H1 (cell line): ENCODE results near the gene SLC39A13. TPM values are rescaled to one million over a fixed set of nuclear protein-coding genes. Genes with fewer than 3 reads are reported as not detected.
A peak's percentile ranks its signal among the peaks of the same experiment; 100 is the strongest.

ENCODE experiments used
- CTCF ChIA-PET: fragments of 300-600 bp; sonication (Branson Sonifier 250); formaldehyde crosslinking; loops from one replicate; lab custom pipeline; 2021; ENCODE audit not compliant: partially characterized antibody; lab: Charles Lee
- POLR2A ChIA-PET: fragments of 300-600 bp; sonication (Branson Sonifier 250); formaldehyde crosslinking; loops from one replicate; lab custom pipeline; 2021; ENCODE audit warnings: inconsistent platforms; ENCODE audit not compliant: partially characterized antibody; lab: Charles Lee
- DNase-seq, 2 experiments: peaks; one replicate each; pipeline versions ENCODE4 v3.0.0 to v3.0.0-alpha.2; 2010 to 2022; ENCODE audit warnings: low spot score in 2 of 2, low read depth in 1 of 2, mixed read lengths in 1 of 2
- FAIRE-seq: peaks from 2 replicates; lab custom pipeline; 2011; peaks lifted over from hg19 to GRCh38; lab: Jason Lieb, UNC
- H2AFZ ChIP-seq: 2 replicates; pipeline ENCODE4 v1.8.1; 2012; ENCODE audit warnings: low read length, inconsistent platforms
- H2AK5ac ChIP-seq: 2 replicates; pipeline ENCODE4 v1.6.1; 2013; ENCODE audit warnings: low read depth, low read length
- H2BK120ac ChIP-seq: replicated peaks from 2 replicates; pipeline ENCODE3; 2013; ENCODE audit warnings: low read depth, low read length, inconsistent platforms
- H2BK12ac ChIP-seq: 2 replicates; pipeline ENCODE4 v1.6.1; 2013; ENCODE audit warnings: low read depth, low read length
- H2BK15ac ChIP-seq: 2 replicates; pipeline ENCODE4 v1.6.1; 2013; ENCODE audit warnings: low read length
- H2BK20ac ChIP-seq: 2 replicates; pipeline ENCODE4 v1.6.1; 2013; ENCODE audit warnings: low read length
- H2BK5ac ChIP-seq: 2 replicates; pipeline ENCODE4 v1.6.1; 2013; ENCODE audit warnings: low read depth, low read length
- H3K14ac ChIP-seq: 2 replicates; pipeline ENCODE4 v1.6.1; 2013; ENCODE audit warnings: inconsistent platforms; ENCODE audit not compliant: insufficient read length
- H3K18ac ChIP-seq: 2 replicates; pipeline ENCODE4 v1.6.1; 2013; ENCODE audit warnings: low read length; ENCODE audit errors: extremely low read depth
- H3K23ac ChIP-seq: 2 replicates; pipeline ENCODE4 v1.6.1; 2013; ENCODE audit warnings: inconsistent platforms; ENCODE audit not compliant: insufficient read length
- H3K23me2 ChIP-seq: 2 replicates; pipeline ENCODE4 v1.6.1; 2013; ENCODE audit warnings: low read depth, low read length
- H3K27ac ChIP-seq: 2 replicates; pipeline ENCODE4 v1.6.1; 2011; ENCODE audit warnings: low read depth, low read length, inconsistent platforms
- H3K27me3 ChIP-seq, 4 experiments: replicated peaks in 1 of 4; 1 replicate in 1 of 4; 2 replicates in 3 of 4; pipeline versions ENCODE4 v1.6.1 to v1.8.1; 2011 to 2013; ENCODE audit warnings: low read length in 3 of 4, mild to moderate bottlenecking in 3 of 4, inconsistent platforms in 2 of 4, mixed read lengths in 2 of 4, moderate library complexity in 1 of 4; ENCODE audit not compliant: control insufficient read depth in 3 of 4, insufficient read depth in 3 of 4; ENCODE audit errors: extremely low read depth in 1 of 4
- H3K36me3 ChIP-seq, 4 experiments: 2 replicates each; pipeline versions ENCODE4 v1.6.1 to v1.8.1; 2011 to 2013; ENCODE audit warnings: mild to moderate bottlenecking in 4 of 4, low read length in 3 of 4, moderate library complexity in 2 of 4, control low read depth in 1 of 4, inconsistent platforms in 1 of 4; ENCODE audit not compliant: insufficient read depth in 4 of 4, control insufficient read depth in 2 of 4
- H3K4ac ChIP-seq: replicated peaks from 2 replicates; pipeline ENCODE3; 2013; ENCODE audit warnings: low read length, low read depth, mixed read lengths, inconsistent platforms; ENCODE audit not compliant: insufficient read length
- H3K4me1 ChIP-seq, 4 experiments: replicated peaks in 1 of 4; 1 replicate in 1 of 4; 2 replicates in 3 of 4; pipeline versions ENCODE4 v1.6.1 to v1.8.1; 2011 to 2013; ENCODE audit warnings: low read length in 3 of 4, inconsistent platforms in 2 of 4, mixed read lengths in 1 of 4; ENCODE audit not compliant: insufficient read depth in 4 of 4, control insufficient read depth in 3 of 4
- H3K4me2 ChIP-seq, 2 experiments: 2 replicates each; pipeline versions ENCODE4 v1.6.1 to v1.8.1; 2011 to 2013; ENCODE audit warnings: low read depth in 2 of 2, low read length in 2 of 2, control low read depth in 1 of 2, inconsistent platforms in 1 of 2, mild to moderate bottlenecking in 1 of 2; ENCODE audit not compliant: insufficient read depth in 1 of 2
- H3K4me3 ChIP-seq, 4 experiments: fragments of 200-600, 300-600 bp in 1 of 4; sonication (generic), shearing (Covaris generic), sonication (Bioruptor Twin) in 1 of 4; 2 replicates each; pipeline versions ENCODE4 v1.5.1 to v1.8.1; 2011 to 2016; ENCODE audit warnings: low read length in 4 of 4, low read depth in 3 of 4, control low read depth in 2 of 4, inconsistent platforms in 2 of 4, mild to moderate bottlenecking in 2 of 4, mixed read lengths in 1 of 4, moderate library complexity in 1 of 4; ENCODE audit not compliant: insufficient read depth in 2 of 4; ENCODE audit errors: extremely low read depth in 1 of 4
- H3K56ac ChIP-seq: replicated peaks from 2 replicates; pipeline ENCODE3; 2013; ENCODE audit warnings: low read depth, mild to moderate bottlenecking, mixed read lengths, low read length, inconsistent platforms; ENCODE audit not compliant: insufficient read length
- H3K79me1 ChIP-seq: 2 replicates; pipeline ENCODE4 v1.6.1; 2013; ENCODE audit warnings: low read depth, low read length, control low read depth
- H3K79me2 ChIP-seq, 2 experiments: 2 replicates each; pipeline versions ENCODE4 v1.6.1 to v1.8.1; 2012 to 2013; ENCODE audit warnings: low read length in 2 of 2, mild to moderate bottlenecking in 2 of 2, inconsistent platforms in 1 of 2; ENCODE audit not compliant: insufficient read depth in 2 of 2, control insufficient read depth in 1 of 2
- H3K9ac ChIP-seq, 4 experiments: replicated peaks in 1 of 4; 1 replicate in 1 of 4; 2 replicates in 3 of 4; pipeline versions ENCODE4 v1.6.1 to v1.8.1; 2011 to 2013; ENCODE audit warnings: low read depth in 3 of 4, low read length in 3 of 4, control low read depth in 2 of 4, mild to moderate bottlenecking in 2 of 4, moderate library complexity in 2 of 4, inconsistent platforms in 1 of 4; ENCODE audit errors: extremely low read depth in 1 of 4
- H3K9me3 ChIP-seq, 2 experiments: 2 replicates each; pipeline versions ENCODE4 v1.6.1 to v1.8.1; 2012 to 2013; ENCODE audit warnings: mild to moderate bottlenecking in 2 of 2, moderate library complexity in 2 of 2, control low read depth in 1 of 2, inconsistent platforms in 1 of 2, low read depth in 1 of 2, low read length in 1 of 2, mixed read lengths in 1 of 2; ENCODE audit not compliant: insufficient read depth in 2 of 2
- H4K20me1 ChIP-seq, 2 experiments: replicated peaks in 1 of 2; 2 replicates each; pipeline versions ENCODE3 to v1.8.1; 2011 to 2013; ENCODE audit warnings: inconsistent platforms in 2 of 2, low read length in 2 of 2, mild to moderate bottlenecking in 1 of 2; ENCODE audit not compliant: insufficient read depth in 2 of 2, control insufficient read depth in 1 of 2
- H4K5ac ChIP-seq: 2 replicates; pipeline ENCODE4 v1.6.1; 2013; ENCODE audit warnings: low read length, low read depth, mixed read lengths, inconsistent platforms; ENCODE audit not compliant: insufficient read length
- H4K8ac ChIP-seq: 2 replicates; pipeline ENCODE4 v1.8.0; 2013; ENCODE audit warnings: mild to moderate bottlenecking, moderate library complexity, low read length, inconsistent platforms; ENCODE audit not compliant: insufficient read depth; ENCODE audit errors: extremely low read depth
- H4K91ac ChIP-seq: replicated peaks from 2 replicates; pipeline ENCODE3; 2013; ENCODE audit warnings: low read length, mixed read lengths, inconsistent platforms; ENCODE audit not compliant: insufficient read length
- BCL11A ChIP-seq, 2 experiments: IDR thresholded peaks; one replicate each; pipeline ENCODE4 v1.6.1; 2011; ENCODE audit warnings: low read depth in 2 of 2, low read length in 2 of 2, mild to moderate bottlenecking in 2 of 2
- KDM1A ChIP-seq: fragments of 200-600, 300-600 bp; sonication (generic); IDR thresholded peaks from 2 replicates; pipeline ENCODE4 v1.7.1; 2016; ENCODE audit warnings: mild to moderate bottlenecking, low read length, borderline replicate concordance
- WGBS, 2 experiments: shearing (Covaris generic) in 1 of 2; methylation state at CpG; one replicate each; pipeline versions ENCODE4 v1.1.6 to v1.1.7; 2013 to 2015; ENCODE audit warnings: low lambda C conversion rate in 2 of 2, mixed read lengths in 2 of 2, inconsistent platforms in 1 of 2, low coverage in 1 of 2, missing lambda C conversion rate in 1 of 2; ENCODE audit not compliant: insufficient replicate concordance in 2 of 2, insufficient coverage in 1 of 2, insufficient read length in 1 of 2; ENCODE audit errors: extremely low coverage in 1 of 2, missing lambda C conversion rate in 1 of 2; 5-methylcytosine and 5-hydroxymethylcytosine counted together
- polyA plus RNA-seq, 7 experiments: library from polyadenylated mRNA; depleted of rRNA in 3 of 7; stranded (reverse) in 5 of 7; unstranded in 2 of 7; fragments of >200 nt in 5 of 7; fragments of 200-250 nt in 2 of 7; gene quantifications; 1 replicate in 5 of 7; 2 replicates in 1 of 7; 4 replicates in 1 of 7; pipeline versions ENCODE4 v1.2.1 to v1.2.3, GENCODE V29; 2011 to 2013; ENCODE audit warnings: missing spikeins in 2 of 7, mixed read lengths in 2 of 7
- total RNA-seq: library from RNA; stranded (reverse); fragmentation: NEBNext Ultra II Directional; extraction: Animal tissue kit (Norgen Biotek cat#: 25700); gene quantifications from 2 replicates; pipeline ENCODE4 v1.2.1, GENCODE V29; 2021

Gene SLC39A13
- total and polyA plus RNA-seq, 2 of the 8 experiments (the other 6 are each of a cell fraction or from before 2014, with no cell fraction given): 23.2 to 30.0 TPM

DNA sequence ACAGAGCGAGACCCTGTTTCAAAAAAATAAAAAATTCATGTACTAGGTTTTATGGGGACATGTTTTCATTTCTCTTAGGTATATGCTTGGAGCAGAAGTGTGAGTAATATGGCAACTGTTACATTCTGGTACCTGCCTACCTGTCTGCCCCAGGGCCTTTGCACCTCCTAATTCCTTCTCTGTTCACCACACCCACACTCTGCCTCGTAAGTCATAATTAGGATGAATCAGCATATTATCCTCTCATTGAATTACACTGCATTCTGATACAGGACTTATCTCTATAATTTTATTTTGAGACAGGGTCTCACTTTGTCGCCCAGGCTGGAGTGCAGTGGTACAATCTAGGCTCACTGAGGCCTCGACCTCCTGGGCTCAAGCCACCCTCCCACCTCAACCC is 43.6 kb downstream of the SLC39A13 start:
- H2BK20ac ChIP-seq: no peak overlapping the region
- H3K9ac ChIP-seq: no peak overlapping the region
- H3K23ac ChIP-seq: no peak overlapping the region
- no peaks in the 10 kb centered on the region; a peak in 2 of 7 replicates for H3K4me1 ChIP-seq
- no peak overlapping the region for H3K14ac ChIP-seq
- H3K27me3 ChIP-seq: no peaks in the 10 kb centered on the region
- no peak overlapping the region for H4K8ac ChIP-seq
- no peak overlapping the region for H2AK5ac ChIP-seq
- H2BK15ac ChIP-seq: no peak overlapping the region
- no peaks in the 10 kb centered on the region for H3K9me3 ChIP-seq
- ChIA-PET POLR2A (no interaction called here), CTCF (interaction anchor here (0.6 kb wide), 1 partner anchor 43 kb away, joined by 3 read pairs; no protein-coding TSS in a partner anchor)
- no peak overlapping the region for H4K91ac ChIP-seq
- H2BK120ac ChIP-seq: no peak overlapping the region
- H3K79me1 ChIP-seq: no peaks in the 10 kb centered on the region
- no peak overlapping the region for H3K4ac ChIP-seq
- no peak overlapping the region for H2BK5ac ChIP-seq
- H4K20me1 ChIP-seq: no peaks in the 10 kb centered on the region
- H3K4me2 ChIP-seq: no peak overlapping the region
- no peaks in the 10 kb centered on the region for H3K36me3 ChIP-seq
- H3K18ac ChIP-seq: no peak overlapping the region
- no peaks in the 10 kb centered on the region for H3K23me2 ChIP-seq
- FAIRE-seq: no peak
- H2AFZ ChIP-seq: no peak overlapping the region
- no peak overlapping the region for H2BK12ac ChIP-seq
- H4K5ac ChIP-seq: no peak overlapping the region
- 93% methylated on average over 4 of the region's 4 CpGs; no CpG with 5 or more reads in 1 of the 2 experiments for WGBS, 2 experiments
- no peaks in the 10 kb centered on the region for H3K79me2 ChIP-seq
- no peak for TF ChIP-seq BCL11A (IDR thresholded peaks at IDR 0.05; ENCODE audit: low read depth in 2 of 2, low read length in 2 of 2)
- 0 out of 2 replicates have a peak, but pooled peaks have one; percentile 19 for TF ChIP-seq KDM1A
- H3K56ac ChIP-seq: no peak overlapping the region
- no peak overlapping the region for H3K27ac ChIP-seq
- DNase-seq: no peak
- no peak overlapping the region for H3K4me3 ChIP-seq
